Upper lobe of left lung (tissue), 6 donors: Measurements from ENCODE around the gene TOMM70. TPM values are rescaled to one million over a fixed set of nuclear protein-coding genes. Genes with fewer than 3 reads are reported as not detected.

ENCODE experiments used
- ATAC-seq, 2 donors: fragments of 200-7000 bp; cut with Tn5 transposase; one replicate each; pipeline ENCODE4 v1.9.1; 2022; ENCODE audit warnings: mild to moderate bottlenecking in 2 of 2, moderate library complexity in 2 of 2; ENCODE audit not compliant: low FRiP score in 2 of 2
- DNase-seq, 2 donors: peaks; one replicate each; pipeline ENCODE4 v3.0.0-alpha.2; 2019 to 2020
- H3K27ac ChIP-seq, 4 donors: fragments of 200-600 bp; sonication (generic); one replicate each; pipeline ENCODE4 v1.5.1; 2016 to 2019
- H3K27me3 ChIP-seq, 4 donors: fragments of 200-600 bp; sonication (generic); one replicate each; pipeline ENCODE4 v1.5.1; 2017 to 2019
- H3K36me3 ChIP-seq, 4 donors: fragments of 200-600 bp; sonication (generic); one replicate each; pipeline ENCODE4 v1.5.1; 2016 to 2019
- H3K4me1 ChIP-seq, 4 donors: fragments of 200-600 bp; sonication (generic); one replicate each; pipeline ENCODE4 v1.5.1; 2018 to 2019
- H3K4me3 ChIP-seq, 4 donors: fragments of 200-600 bp; sonication (generic); one replicate each; pipeline ENCODE4 v1.5.1; 2017 to 2019; ENCODE audit warnings: mild to moderate bottlenecking in 2 of 4, moderate library complexity in 1 of 4
- H3K9me3 ChIP-seq, 4 donors: fragments of 200-600 bp; sonication (generic); one replicate each; pipeline ENCODE4 v1.5.1; 2018 to 2019
- CTCF ChIP-seq, 6 experiments: fragments of 450-650 bp in 4 of 6; fragments of 200-600 bp in 2 of 6; sonication (generic) in 2 of 6; IDR thresholded peaks; one replicate each; pipeline ENCODE4 v1.5.1; 2016 to 2019; ENCODE audit warnings: antibody characterized with exemption in 6 of 6
- EP300 ChIP-seq, 4 donors: sonication (generic); formaldehyde crosslinking; IDR thresholded peaks; one replicate each; pipeline ENCODE4 v1.5.1; 2017; ENCODE audit warnings: antibody characterized with exemption in 4 of 4, control low read depth in 2 of 4
- POLR2A ChIP-seq, 4 donors: fragments of 450-650 bp; IDR thresholded peaks; one replicate each; pipeline ENCODE4 v1.5.1; 2016 to 2017; ENCODE audit warnings: antibody characterized with exemption in 4 of 4, mild to moderate bottlenecking in 2 of 4
- POLR2AphosphoS5 ChIP-seq, 2 donors: sonication (generic); formaldehyde crosslinking; IDR thresholded peaks; one replicate each; pipeline ENCODE4 v1.5.1; 2017; ENCODE audit warnings: antibody characterized with exemption in 2 of 2
- WGBS, 2 donors: methylation state at CpG; one replicate each; pipeline ENCODE4 v1.1.5; 2017 to 2018; 5-methylcytosine and 5-hydroxymethylcytosine counted together
- total RNA-seq, 6 donors: library from RNA; depleted of rRNA in 4 of 6; stranded (reverse); fragments of >200 nt in 4 of 6; gene quantifications; one replicate each; pipeline versions ENCODE4 v1.1.0 to v1.2.1, GENCODE V29; 2016 to 2021
- donor health status: DM: no; HTN: no; CAD: no; lungs with moderate emphysema.
- donor health status: DM: no; HTN: yes; CAD: no; lungs with severe emphysema.

The TOMM70 gene
- total RNA-seq, 6 donors from 2014 or later, result 14.1 to 38.4 (median 30.2) TPM

- 78 to 95% methylated on average over 4 of the region's 4 CpGs for WGBS, 2 donors
- ATAC-seq (no peak), DNase-seq (no peak)
- no peaks in the 10 kb centered on the region for H3K9me3 ChIP-seq
- no peaks in the 10 kb centered on the region for H3K36me3 ChIP-seq
- no peaks in the 10 kb centered on the region for H3K27me3 ChIP-seq
- H3K27ac ChIP-seq, result no peak overlapping the region
- H3K4me3 ChIP-seq, result no peak overlapping the region
- no peaks in the 10 kb centered on the region for H3K4me1 ChIP-seq
- no peak for TF ChIP-seq CTCF (IDR thresholded peaks at IDR 0.05)
- TF ChIP-seq POLR2A (IDR thresholded peaks at IDR 0.05), result no peak
- TF ChIP-seq EP300 (IDR thresholded peaks at IDR 0.05), result no peak
- no peak for TF ChIP-seq POLR2AphosphoS5 (IDR thresholded peaks at IDR 0.05)
Measured at GRCh38 chr3:100412912-100413590, 12.2 kb upstream of the TOMM70 start.

DNA sequence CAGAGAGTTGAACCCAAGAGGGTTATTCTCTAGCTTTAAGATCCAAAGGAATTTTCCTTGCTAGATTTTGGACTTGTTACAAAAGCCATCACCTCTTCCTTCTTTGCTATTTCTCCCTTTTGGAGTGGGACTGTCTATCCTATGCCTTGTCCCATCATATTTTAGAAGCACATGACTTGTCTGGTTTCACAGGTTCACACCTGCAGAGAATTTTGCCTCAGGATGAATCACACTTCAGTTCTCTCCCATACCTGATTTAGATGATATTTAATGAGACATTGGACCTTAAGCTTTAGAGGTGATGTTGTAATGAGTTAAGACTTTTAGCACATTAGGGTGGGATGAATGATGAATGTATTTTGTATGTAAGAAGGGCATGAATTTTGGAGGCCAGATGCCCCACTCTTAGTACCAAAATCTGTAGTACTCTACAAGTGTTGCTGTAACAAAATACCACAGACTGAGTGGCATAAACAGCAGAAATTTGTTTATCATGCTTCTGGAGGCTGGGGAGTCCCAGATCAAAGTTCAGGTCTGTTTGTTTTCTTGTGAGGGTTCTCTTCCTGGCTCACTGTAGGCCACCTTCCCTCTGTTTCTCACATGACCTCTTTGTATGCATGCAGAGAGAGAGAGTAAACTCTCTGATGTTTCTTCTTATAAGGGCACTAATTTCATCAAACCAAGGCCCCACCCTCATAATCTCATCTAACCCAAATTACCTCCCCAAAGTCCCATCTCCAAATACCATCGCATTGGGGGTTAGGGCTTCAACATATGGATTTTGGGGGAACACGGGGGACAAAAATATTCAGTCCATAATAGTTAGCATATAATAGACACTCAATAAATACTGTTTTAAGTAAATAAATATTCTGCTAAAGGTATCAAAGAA lies 10.4 kb upstream of the TOMM70 start:
- TF ChIP-seq POLR2AphosphoS5 (IDR thresholded peaks at IDR 0.05) (no peak), CTCF (IDR thresholded peaks at IDR 0.05) (no peak), POLR2A (IDR thresholded peaks at IDR 0.05) (no peak), EP300 (IDR thresholded peaks at IDR 0.05) (no peak)
- WGBS, 2 donors, result 97 to 98% methylated on average over 2 of the region's 2 CpGs
- no peak for ATAC-seq

DNA sequence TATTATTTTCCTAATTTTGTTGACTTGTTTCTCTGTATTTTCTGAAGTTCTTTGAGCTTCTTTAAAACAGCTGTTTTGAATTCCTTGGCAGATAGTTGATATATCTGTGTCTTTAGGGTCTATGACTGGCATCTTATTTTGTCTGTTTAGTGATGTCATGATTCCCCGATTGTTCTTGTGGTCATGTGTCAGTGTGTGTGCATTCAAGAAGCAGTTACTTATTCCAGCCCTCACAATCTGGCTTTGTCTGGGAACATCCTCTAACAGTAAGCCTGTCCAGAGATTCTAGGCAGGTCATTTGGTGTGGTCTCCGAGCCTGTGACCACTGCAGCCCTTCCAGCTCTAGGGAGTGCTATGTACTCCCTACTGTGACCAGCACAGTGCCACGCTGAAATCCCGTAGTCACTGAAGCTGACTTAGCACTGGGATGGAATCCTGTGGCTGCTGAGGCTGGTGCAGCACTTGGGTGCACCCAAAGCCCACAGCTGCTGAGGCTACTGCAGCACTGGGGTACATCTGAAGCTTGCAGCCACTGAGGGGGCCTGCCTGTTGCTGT lies 7.2 kb upstream of the TOMM70 start:
- peaks cover 0 to 5% (median 0%) of the 10 kb centered on the region in 4 donors for H3K9me3 ChIP-seq
- no peaks in the 10 kb centered on the region for H3K36me3 ChIP-seq
- no peak overlapping the region for H3K4me3 ChIP-seq
- WGBS, 2 donors, result 92 to 99% methylated on average over 2 to 4 of the region's 4 CpGs
- ATAC-seq (no peak), DNase-seq (no peak)
- H3K4me1 ChIP-seq, result peaks cover 0 to 6% (median 3%) of the 10 kb centered on the region in 4 donors
- TF ChIP-seq EP300 (IDR thresholded peaks at IDR 0.05), result no peak
- no peak for TF ChIP-seq POLR2A (IDR thresholded peaks at IDR 0.05)
- TF ChIP-seq POLR2AphosphoS5 (IDR thresholded peaks at IDR 0.05), result no peak
- TF ChIP-seq CTCF (IDR thresholded peaks at IDR 0.05), result no peak
- no peak overlapping the region for H3K27ac ChIP-seq
- H3K27me3 ChIP-seq, result no peaks in the 10 kb centered on the region

More for the DNA sequence above, 10.4 kb upstream of the TOMM70 start:
- Histone ChIP-seq H3K27ac (no peak overlapping the region), H3K4me3 (no peak overlapping the region), H3K4me1 (no peaks in the 10 kb centered on the region), H3K27me3 (no peaks in the 10 kb centered on the region), H3K9me3 (peaks cover 0 to 5% (median 0%) of the 10 kb centered on the region in 4 donors), H3K36me3 (no peaks in the 10 kb centered on the region)
- no peak for DNase-seq

- Histone ChIP-seq H3K27ac (no peak overlapping the region), H3K4me1 (peaks cover 6 to 15% (median 9%) of the 10 kb centered on the region in 4 donors), H3K36me3 (no peaks in the 10 kb centered on the region), H3K9me3 (peaks cover 0 to 5% (median 0%) of the 10 kb centered on the region in 4 donors), H3K27me3 (no peaks in the 10 kb centered on the region), H3K4me3 (no peak overlapping the region)
- no peak for DNase-seq
- TF ChIP-seq EP300 (IDR thresholded peaks at IDR 0.05) (no peak), POLR2A (IDR thresholded peaks at IDR 0.05) (no peak), POLR2AphosphoS5 (IDR thresholded peaks at IDR 0.05) (no peak), CTCF (IDR thresholded peaks at IDR 0.05) (no peak)
- no peak for ATAC-seq
- 71 to 100% methylated on average over 2 of the region's 2 CpGs for WGBS, 2 donors
Measured at GRCh38 chr3:100407164-100407563, 6.3 kb upstream of the TOMM70 start.
